ENCODE results near the gene SYCN.

DNA sequence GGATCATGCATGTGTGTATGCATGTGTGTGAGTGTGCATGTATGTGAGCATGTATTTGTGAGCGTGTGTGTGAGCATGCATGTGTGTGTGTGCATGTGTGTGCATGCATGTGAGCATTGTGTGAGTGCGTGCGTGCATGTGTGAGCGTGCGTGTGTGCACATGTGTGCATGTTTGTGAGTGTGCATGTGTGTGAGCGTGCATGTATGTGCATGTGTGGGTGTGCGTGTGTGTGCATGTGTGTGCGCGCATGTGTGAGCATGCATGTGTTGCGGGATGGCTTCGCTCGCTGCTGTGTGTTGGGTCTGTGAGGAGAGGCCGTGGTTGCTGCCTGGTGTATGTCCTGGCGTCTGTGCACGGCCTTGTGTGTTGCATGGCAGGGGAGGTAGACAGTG is 46.1 kb downstream of the SYCN start:
- TF ChIP-seq, protein P1, sequence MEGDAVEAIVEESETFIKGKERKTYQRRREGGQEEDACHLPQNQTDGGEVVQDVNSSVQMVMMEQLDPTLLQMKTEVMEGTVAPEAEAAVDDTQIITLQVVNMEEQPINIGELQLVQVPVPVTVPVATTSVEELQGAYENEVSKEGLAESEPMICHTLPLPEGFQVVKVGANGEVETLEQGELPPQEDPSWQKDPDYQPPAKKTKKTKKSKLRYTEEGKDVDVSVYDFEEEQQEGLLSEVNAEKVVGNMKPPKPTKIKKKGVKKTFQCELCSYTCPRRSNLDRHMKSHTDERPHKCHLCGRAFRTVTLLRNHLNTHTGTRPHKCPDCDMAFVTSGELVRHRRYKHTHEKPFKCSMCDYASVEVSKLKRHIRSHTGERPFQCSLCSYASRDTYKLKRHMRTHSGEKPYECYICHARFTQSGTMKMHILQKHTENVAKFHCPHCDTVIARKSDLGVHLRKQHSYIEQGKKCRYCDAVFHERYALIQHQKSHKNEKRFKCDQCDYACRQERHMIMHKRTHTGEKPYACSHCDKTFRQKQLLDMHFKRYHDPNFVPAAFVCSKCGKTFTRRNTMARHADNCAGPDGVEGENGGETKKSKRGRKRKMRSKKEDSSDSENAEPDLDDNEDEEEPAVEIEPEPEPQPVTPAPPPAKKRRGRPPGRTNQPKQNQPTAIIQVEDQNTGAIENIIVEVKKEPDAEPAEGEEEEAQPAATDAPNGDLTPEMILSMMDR (IDR thresholded peaks at IDR 0.05): no peak
- no peak for TF ChIP-seq POLR2A (IDR thresholded peaks at IDR 0.05)

Data from uterus (tissue), 2 donors.